Measurements from ENCODE around the gene STK32B.
"Not testable (repeated sequence)": the region's sequence is repeated elsewhere in the genome, so short reads cannot be mapped to it uniquely, and the experiment has no call there.

The STK32B gene

DNA sequence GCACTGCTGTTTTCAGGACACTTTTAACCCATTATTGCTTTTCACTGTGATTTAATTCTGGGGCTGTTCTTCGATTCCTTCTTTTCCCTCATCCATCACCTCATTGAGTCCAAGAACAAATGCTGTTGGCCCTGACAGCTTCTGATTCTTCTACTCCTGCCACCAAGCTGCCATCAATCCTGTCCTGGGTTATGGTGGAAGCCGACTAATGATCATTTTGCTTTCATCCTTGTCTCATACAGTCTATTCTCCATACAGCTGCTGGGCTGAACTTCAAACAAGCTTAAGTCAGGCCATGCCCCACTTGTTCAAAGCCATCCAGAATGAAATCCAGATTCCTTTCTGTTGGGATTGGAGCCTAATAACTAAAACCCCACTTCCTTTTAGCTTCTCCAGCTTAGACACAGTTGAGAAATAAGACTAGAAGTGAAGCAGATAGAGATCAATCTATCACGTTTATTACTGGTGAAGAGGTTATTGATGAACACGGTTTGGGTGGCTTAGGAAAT lies 161.9 kb downstream of the STK32B start:
- DNase-seq = no peak

DNA sequence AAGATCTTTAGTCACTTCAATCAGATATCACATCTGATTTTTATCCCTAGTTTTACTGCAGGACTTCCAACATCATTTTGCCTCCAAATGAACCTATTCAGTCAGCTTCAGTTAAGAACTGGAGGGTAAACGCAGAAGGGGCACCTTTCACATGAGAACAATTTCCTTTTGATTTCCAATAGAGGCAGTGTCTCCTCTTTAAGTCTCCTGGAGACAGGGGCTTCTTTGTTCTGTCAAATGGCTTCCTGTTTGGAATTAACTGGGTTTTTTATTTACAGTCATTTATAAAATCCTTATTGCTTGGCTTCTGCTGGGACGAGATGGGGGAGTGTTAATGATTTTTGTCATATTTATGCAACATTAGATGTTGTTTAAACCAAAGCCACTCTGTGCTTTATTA lies 164.0 kb downstream of the STK32B start:
- no peak for DNase-seq

- no peak for DNase-seq
Observed at GRCh38 chr4:5217421-5217820, 166.1 kb downstream of the STK32B start.

DNA sequence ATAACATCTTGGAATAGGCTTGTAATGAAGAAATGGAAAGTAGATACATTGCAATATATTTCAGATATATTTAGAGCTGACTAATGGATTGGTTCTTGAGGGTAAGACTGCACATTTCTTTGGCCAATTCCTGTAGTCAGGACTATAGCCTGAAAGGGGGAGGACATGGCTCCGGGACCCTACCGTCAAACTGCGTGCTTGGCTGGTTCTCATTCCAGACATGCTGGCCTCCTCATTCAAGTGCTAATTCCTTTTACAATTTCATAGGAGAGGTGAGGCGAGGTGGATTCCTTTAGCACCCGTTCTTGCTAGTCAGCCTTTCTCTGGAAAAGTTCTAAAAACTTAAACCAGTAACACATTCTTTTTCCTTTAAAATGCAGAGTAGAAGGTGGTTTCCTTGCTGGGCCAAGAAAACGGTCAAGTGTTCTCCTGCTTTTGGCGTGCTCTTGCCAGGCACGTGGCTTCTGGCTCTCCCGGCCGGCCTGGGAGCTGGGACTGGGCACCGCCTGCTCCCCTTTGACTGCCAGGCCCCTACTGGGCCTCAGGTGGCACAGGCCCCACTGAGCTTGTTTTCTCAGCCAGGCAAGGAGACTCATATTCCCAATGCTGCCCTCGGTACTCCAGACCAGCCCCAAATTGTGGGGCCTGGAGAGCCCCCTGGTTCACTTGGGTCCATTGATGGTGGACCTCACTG lies 167.2 kb downstream of the STK32B start:
- DNase-seq = no peak

DNA sequence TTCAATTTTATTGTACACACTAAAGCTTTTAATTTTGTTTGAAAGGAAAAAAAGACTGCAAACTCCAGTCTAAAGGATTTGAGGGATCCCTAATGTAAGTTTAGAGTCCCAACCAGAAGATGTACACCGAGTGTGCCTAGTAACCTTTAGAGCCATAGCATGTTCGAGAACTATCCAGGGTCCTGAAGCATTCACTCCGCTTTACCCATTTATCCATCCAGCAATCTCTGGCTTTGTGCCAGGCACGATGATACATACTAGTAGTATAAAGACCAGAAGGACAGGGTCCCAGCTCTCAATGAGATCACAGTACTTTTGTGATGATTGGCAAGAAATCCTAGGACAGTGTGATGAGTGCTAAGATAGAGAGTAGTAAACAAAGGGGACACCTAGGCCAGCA lies 168.7 kb downstream of the STK32B start:
- DNase-seq = no peak

DNA sequence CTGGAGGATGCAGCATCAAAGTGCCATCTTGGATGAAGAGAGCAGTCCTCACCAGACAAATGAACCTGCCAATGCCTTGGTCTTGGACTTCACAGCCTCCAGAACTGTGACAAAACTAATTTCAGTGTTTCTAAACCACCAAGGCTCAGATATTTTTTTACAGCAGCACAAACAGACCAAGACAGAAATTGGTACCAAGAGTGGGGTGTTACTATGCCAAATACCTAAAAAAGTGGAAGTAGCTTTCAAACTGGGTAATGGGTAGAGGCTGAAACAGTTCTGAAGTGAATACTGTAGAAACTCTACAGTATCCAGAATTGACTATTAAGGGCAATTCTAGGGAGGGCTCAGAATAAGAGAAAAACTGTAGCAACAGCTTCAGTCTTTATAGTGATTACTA lies 170.8 kb downstream of the STK32B start:
- DNase-seq = no peak

GRCh38 chr4:5222951-5223350 lies 171.7 kb downstream of the STK32B start:
- DNase-seq = no peak

DNA sequence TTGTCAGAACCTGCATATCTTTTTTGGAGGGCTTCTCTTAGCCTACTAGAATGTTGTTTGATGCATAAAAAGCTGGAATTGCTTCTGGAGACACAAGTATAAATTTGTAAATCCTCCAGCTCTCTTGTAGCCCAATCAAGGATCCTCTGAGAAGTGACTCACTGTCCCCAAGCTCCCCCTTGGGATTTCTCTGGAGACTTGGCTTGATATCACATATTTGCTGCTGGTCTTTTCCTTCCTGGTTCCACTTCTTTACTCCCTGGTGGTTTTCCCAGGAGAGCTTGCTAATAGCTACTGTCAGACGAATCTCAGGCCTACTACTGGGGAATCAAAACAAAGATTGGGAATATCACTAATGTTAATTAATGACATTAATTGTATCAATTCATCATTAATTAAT lies 173.1 kb downstream of the STK32B start:
- no peak for DNase-seq

DNA sequence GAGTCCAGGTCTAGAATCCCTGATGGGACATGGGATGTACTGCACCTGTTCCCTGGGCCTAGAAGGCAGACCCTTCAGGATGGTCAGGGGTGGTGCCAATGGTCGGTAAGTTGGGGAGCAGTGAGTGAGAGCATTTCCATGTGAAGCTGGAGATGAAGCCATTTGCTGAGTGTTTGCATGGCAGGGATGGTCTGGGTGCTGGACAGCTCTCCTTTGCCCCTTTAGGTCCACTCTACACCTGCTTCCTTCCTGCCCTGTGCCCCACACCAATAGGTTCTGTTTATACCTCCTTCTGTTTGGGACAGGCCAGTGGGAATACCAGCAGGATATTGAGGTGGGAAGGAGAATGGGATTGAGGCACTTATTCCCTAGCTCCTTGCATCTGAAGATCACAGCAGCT lies 181.3 kb downstream of the STK32B start:
- no peak for DNase-seq

DNA sequence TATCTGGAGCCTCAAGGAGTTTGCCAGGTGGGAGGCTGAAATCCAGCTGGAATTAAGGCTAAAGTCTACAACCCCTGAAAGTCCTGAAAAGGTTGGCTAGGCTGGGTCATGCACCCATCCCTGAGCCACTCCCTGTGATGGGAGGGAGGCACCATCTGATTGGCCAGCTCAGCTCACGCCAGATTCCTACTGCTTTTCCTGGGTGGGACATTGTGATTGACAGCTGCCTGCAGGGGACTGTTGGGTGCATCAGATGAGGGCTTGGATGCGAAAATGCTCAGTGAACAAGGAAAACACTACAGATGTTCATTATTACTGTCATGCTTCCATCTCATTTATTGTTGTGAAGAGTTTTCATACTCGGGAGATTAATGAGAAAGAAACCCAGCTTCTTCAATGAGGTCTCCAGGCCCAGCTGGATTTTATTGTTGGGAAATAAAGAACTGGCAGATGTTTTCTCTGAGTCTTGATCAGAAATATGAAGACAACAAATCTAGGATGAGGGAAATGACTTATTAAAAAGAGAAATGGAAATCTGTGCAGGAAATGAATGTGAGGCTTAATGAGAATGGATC lies 185.9 kb downstream of the STK32B start:
- no peak for DNase-seq

DNA sequence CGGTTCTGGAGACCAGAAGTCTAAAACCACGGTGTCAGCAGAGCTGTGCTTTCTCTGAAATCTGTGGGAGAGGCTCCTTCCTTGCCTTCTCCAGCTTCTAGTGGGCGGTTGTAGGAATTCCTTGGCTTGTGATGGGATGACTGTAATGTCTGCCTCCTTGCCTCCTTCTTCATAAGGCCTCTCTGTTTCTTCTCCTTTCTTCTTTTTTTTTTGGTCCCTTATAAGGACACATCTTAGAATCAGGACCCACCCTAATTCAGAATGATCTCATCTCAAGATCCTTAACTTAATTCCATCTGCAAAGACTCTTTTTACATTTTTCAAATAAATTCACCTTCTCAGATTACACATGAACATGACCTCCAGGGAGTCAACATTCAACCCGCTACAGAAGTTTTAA lies 186.9 kb downstream of the STK32B start:
- DNase-seq = no peak

- DNase-seq = not testable (repeated sequence)
Observed at GRCh38 chr4:5247061-5247460, 195.8 kb downstream of the STK32B start.

GRCh38 chr4:5247735-5248134 lies 196.5 kb downstream of the STK32B start:
- DNase-seq = no peak

- DNase-seq = no peak
Observed at GRCh38 chr4:5249727-5250126, 198.4 kb downstream of the STK32B start.

DNA sequence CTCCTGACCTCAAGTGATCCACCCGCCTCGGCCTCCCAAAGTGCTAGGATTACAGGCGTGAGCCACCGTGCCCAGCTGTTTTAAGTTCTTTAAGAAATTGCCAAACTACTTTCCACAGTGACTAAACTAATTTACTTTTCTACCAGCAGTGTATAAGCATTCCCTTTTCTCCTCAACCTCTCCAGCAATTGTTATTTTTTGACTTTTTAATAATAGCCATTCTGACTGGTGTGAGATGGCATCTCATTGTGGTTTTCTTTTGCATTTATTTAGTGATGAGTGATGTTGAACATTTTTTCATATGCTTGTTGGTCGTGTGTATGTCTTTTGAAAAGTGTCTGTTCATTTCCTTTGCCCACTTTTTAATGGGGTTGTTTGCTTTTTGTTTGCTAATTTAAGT lies 199.3 kb downstream of the STK32B start:
- DNase-seq = not testable (repeated sequence)

DNA sequence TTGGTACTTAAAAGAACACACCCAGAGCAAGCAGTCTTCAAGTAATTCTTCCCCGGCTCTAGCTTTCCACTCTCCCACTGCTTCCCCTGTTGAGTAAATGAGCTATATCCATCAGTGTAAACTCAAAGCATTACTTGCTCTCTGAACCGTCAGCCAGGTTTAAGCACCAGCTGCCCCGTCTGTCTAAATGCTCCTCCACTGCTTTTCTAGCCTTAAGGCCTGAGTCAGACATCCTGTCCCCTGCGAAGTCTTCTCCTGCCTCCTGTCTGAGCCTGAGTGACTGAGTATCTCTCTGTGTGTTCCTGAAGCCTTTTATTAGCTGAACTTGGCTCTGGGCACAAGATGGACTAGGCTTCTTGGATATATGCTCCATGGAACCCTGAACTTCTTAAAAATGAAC lies 205.1 kb downstream of the STK32B start:
- no peak for DNase-seq

- DNase-seq = no peak
Observed at GRCh38 chr4:5257086-5257485, 205.8 kb downstream of the STK32B start.

GRCh38 chr4:5259471-5259870 lies 208.2 kb downstream of the STK32B start:
- DNase-seq = no peak

- no peak for DNase-seq
Observed at GRCh38 chr4:5260121-5260520, 208.8 kb downstream of the STK32B start.

GRCh38 chr4:5261866-5262265 lies 210.6 kb downstream of the STK32B start:
- DNase-seq = no peak

DNA sequence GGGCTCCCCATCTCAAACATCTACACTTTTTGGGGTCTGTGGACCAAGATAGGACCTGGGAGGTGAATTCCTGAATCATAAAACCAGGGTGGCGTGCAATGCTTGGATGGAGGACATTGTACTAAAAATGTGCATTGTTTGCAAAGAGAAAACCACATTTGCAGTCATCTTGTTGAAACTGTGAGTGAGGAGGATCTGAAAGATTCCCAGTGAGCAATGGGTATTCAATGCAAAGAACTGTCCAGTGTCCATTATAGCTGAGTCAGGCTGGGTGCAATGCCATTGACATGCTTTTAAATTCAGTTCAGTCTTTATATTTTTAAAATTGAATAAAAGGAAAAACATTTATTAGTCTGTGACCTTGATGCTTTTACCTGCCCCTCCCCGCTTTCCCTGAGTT lies 215.7 kb downstream of the STK32B start:
- DNase-seq = no peak

- DNase-seq = no peak
Observed at GRCh38 chr4:5267408-5267807, 216.1 kb downstream of the STK32B start.

DNA sequence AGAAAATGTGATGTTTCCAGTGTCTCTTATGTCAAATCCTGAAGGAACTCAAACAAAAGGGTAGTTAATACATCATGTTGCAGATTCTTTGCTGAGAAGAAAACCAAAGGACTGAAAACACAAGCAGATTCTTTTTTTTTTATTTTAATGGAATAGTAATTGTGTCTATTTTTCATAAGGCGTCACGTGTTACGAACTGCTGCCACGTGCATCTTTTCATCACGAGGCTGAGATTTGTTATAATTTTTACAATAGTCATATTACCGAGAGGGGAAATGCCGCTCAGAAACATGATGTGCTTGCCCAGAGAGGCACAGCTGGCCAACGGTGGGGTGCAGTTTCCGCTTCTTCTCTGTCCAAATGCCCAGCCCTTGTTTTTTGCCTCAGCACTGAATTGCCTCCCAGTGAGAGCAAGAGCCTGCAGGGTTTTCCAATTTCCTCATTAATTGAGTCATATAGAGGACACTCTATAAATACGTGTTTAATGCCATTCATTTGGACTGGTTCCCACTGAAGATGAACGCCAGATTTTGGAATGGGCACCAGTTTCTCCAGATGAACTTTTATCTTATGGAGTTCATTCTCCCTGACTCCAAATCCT lies 225.3 kb downstream of the STK32B start:
- no peak for DNase-seq

DNA sequence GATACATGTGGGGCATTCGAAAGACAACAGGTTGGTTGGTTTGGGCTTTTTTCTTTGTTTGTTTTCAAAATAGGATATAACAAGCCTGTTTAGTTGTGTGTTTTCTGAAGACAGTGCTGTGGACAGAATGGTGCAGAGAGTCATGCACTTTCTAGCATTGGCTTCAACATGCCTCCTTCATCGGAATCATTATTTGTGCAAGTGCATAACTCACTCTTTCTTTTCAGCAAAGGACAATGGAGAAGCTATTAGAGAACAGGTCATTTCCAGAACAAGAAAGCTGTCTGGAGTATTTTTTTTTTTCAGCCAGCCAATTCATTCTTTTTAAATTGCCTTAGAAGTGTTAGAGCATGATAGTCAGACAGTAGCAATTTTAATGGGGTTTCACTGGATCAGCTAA lies 225.8 kb downstream of the STK32B start:
- no peak for DNase-seq

GRCh38 chr4:5278213-5278612 lies 226.9 kb downstream of the STK32B start:
- DNase-seq = no peak
